HFF-Myc (cell line): ENCODE results near the gene RBM5.

Experiments used
- DNase-seq: peaks from one replicate; pipeline ENCODE4 v3.0.0-alpha.2; 2011; ENCODE audit warnings: low read depth; ENCODE audit errors: extremely low read depth
- H3K4me3 ChIP-seq: replicated peaks from 2 replicates; pipeline ENCODE4 v1.5.1; 2011; ENCODE audit warnings: low read depth, mild to moderate bottlenecking, control low read depth, low read length
- TF ChIP-seq, protein P1 (sequence below): IDR thresholded peaks from 2 replicates; pipeline ENCODE4 v1.5.1; 2012; ENCODE audit warnings: mild to moderate bottlenecking, low read depth, low read length, control low read depth; ENCODE audit errors: missing control alignments

The RBM5 gene

DNA sequence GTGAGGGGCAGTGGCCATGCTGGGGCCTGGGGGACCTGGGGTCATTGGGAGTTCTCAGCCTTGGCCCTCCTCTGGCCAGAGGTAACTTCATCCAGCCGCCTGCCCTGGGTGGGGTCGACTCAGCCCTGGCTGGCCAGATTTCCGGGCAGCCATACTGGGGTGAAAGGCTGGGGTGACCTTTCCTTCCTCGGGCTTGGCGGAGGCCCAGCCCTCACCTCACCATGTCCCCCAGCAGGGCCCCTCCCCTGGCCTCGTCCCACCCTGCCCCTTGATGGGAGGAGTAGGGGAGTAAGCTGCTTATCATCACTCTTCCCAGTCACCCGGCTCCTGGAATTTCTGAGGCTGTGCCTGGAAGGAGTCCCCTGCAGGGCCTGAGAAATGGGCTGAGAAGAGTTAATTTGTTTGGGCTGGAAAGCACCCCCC lies 71.9 kb downstream of the RBM5 start:
- DNase-seq, result no peak
- TF ChIP-seq, protein P1, sequence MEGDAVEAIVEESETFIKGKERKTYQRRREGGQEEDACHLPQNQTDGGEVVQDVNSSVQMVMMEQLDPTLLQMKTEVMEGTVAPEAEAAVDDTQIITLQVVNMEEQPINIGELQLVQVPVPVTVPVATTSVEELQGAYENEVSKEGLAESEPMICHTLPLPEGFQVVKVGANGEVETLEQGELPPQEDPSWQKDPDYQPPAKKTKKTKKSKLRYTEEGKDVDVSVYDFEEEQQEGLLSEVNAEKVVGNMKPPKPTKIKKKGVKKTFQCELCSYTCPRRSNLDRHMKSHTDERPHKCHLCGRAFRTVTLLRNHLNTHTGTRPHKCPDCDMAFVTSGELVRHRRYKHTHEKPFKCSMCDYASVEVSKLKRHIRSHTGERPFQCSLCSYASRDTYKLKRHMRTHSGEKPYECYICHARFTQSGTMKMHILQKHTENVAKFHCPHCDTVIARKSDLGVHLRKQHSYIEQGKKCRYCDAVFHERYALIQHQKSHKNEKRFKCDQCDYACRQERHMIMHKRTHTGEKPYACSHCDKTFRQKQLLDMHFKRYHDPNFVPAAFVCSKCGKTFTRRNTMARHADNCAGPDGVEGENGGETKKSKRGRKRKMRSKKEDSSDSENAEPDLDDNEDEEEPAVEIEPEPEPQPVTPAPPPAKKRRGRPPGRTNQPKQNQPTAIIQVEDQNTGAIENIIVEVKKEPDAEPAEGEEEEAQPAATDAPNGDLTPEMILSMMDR, result no peak
- no peak overlapping the region for H3K4me3 ChIP-seq

DNA sequence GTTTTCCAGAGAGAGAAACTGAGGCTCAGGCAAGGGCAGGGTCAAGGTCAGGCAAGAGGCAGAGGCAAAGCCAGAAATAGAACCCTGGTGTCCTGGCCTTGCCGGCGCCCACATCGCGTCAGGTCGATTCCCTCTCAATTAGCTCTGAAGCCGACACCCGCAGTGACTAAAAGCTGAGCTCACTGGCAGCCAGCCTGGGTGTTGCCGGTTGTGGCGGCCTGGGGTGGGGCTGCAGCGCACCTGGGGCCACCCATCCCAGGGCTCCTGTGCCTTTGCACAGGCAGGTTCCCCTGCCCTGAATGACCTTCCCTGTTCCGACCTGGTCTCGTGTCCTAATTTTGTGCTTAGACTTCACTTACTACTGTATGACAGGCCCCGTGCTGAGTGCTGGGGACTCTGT lies 72.6 kb downstream of the RBM5 start:
- H3K4me3 ChIP-seq, result no peak overlapping the region
- DNase-seq, result no peak
- TF ChIP-seq, protein P1, result no peak

DNA sequence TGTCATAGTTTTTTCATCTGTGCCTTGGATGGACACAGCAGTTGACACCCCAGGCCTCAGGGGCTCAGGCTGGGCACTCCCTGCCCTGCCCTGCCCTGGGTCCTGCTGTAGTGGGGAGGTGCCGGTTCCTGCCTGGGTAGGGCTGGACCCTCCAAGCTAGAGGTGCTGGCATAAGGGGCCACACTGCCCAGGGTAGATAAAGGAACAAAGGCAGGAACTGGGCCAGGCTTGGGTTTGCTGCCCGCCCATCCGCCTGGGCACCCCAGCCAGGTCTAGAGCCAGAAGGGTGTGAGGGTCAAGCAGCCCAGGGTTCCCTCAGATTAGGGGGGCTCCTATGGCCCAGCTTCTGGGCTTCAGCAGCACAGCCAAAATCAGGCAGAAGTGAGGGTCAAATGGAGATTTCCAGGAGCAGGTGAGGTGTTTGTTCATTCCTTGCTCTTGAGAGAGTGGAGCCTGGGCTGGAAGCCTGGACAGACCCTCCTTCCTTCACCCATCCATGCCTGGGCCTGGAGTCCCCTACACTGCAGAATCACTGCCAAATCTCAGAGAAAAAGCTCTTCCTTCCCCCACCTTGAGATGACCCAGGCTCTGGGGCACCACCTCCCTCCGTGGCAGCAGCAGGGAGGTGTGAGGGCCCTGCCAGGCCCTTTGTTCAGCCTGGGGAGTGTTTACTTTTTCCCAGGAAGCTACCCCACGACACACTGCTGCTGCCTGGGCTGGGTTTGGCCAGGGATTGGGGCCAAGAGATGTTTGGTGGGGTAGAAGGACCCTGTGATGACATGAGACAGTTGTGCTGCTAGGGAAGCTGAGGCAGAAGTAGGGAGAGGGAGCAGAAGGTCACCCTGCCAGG lies 73.5 kb downstream of the RBM5 start:
- no peak for DNase-seq
- H3K4me3 ChIP-seq, result no peak overlapping the region
- TF ChIP-seq, protein P1, result no peak

DNA sequence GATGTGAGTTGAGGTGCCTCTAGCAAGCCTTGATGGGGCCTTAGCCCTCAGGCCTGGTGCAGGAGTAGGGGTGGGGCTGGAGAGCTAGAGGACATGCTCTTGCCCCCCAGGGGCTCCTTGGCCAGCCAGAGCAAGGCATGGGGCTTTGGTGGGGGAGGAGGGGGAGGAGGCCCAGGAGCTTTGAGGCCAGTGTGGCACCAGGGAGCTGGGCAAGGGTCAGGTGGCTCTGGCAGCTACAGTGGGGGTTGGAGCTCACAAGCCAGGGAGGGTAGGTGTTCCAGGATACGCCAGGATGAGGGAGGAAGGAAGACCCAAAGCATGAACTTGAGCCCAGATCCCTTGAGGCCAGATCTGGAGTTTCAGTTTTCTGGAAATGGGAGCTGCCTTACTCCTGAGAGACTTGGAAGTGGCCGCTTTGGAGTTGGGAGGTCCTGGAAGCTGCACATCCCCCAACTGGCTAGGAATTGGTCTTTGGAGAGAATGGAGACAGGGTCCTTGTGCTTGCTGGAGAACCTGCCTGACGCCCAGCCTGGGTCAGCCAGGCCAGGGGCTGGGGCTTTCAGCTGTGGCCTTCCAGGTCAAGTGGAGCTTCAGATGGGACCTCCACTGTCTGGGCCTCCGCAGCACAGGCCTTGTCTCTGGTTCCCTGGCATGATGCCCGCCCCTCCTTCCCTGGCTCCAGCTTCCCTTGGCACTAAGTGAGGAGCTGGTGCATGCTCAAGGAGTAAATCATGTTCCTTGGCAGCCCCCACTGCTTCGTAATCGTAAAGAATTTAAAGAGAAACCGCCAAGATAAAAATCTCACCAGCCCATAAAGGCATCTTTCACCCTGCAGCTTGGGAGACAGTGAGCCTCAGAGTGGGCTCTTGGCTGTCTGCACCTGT lies 75.1 kb downstream of the RBM5 start:
- H3K4me3 ChIP-seq, result no peak overlapping the region
- TF ChIP-seq, protein P1, result no peak
- DNase-seq, result peak; percentile 56

DNA sequence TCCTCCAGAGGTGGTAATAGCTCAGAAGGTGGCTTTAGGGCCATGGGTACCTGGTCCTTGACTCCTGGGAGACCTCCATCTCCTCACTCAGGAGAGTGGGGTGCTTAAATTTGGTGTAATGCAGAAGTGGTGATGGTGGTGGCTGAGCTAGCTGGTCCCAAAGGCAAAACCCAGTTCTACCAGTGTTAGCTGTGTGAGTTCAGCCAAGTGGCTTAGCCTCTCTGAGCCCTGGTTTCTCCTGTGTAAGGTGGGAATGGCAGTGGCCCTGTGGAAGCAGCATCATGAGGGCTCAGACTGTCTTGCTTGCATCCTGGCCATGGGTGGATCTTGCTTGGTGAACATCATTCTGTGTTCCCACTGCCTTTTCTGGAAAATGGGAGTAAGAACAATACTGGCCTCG lies 75.8 kb downstream of the RBM5 start:
- no peak overlapping the region for H3K4me3 ChIP-seq
- TF ChIP-seq, protein P1, result no peak
- no peak for DNase-seq

DNA sequence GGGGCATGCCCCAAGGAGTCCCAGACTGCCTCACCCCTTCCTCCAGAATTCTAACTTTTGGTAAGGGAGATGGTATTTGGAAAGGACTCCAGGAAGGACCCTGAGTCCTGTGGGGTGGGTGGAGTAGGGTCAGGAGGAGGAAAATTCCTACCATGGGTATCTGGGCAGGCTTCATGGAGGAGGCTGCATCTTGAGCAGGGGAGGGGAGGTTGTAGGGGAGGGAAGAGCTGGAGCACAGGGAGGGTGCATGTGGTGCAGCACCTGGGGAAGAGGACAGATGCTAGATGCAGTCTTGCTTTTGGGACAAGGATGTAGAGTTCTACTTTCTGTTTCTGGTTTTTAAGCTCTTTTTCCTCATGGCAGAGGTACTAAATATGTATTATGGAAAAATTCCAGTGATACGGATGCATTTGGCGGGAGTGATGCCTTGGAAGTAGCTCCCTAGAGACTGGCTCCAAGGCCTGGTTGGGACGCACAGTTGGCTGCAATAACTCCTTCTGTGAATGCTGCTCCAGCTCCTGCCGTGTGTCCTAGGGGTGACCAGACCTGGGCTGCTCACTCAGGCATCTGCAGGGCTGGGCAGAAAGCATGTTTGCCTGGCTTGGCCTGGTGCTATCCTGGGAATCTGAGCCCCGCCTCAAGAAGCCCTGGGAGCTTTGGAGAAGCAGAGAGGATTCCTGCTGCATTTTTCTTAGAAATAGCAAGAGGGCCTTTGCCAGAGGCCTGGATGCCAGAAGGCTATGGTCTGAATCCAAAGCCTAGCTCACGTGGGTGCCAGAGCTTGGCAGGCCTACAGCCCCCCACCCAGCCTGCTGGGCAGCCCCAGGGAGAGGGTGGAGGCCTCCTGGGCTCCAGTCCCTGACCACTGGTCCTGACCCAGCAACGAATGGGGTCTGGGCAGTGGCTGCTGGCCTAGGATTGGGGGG lies 76.5 kb downstream of the RBM5 start:
- no peak for DNase-seq

More for the DNA sequence above, 76.5 kb downstream of the RBM5 start:
- TF ChIP-seq, protein P1, result no peak
- H3K4me3 ChIP-seq, result no peak overlapping the region
